HG03103 (cell line): ENCODE data around the gene MCHR2.
"Not testable (repeated sequence)": the region's sequence is repeated elsewhere in the genome, so short reads cannot be mapped to it uniquely, and the experiment has no call there.

ENCODE experiments used
- ATAC-seq: cut with Tn5 transposase; IDR thresholded peaks from one replicate; pipeline ENCODE4 v1.9.1; 2021; ENCODE audit warnings: low read depth; ENCODE audit not compliant: unreplicated experiment

The MCHR2 gene, protein sequence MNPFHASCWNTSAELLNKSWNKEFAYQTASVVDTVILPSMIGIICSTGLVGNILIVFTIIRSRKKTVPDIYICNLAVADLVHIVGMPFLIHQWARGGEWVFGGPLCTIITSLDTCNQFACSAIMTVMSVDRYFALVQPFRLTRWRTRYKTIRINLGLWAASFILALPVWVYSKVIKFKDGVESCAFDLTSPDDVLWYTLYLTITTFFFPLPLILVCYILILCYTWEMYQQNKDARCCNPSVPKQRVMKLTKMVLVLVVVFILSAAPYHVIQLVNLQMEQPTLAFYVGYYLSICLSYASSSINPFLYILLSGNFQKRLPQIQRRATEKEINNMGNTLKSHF

DNA sequence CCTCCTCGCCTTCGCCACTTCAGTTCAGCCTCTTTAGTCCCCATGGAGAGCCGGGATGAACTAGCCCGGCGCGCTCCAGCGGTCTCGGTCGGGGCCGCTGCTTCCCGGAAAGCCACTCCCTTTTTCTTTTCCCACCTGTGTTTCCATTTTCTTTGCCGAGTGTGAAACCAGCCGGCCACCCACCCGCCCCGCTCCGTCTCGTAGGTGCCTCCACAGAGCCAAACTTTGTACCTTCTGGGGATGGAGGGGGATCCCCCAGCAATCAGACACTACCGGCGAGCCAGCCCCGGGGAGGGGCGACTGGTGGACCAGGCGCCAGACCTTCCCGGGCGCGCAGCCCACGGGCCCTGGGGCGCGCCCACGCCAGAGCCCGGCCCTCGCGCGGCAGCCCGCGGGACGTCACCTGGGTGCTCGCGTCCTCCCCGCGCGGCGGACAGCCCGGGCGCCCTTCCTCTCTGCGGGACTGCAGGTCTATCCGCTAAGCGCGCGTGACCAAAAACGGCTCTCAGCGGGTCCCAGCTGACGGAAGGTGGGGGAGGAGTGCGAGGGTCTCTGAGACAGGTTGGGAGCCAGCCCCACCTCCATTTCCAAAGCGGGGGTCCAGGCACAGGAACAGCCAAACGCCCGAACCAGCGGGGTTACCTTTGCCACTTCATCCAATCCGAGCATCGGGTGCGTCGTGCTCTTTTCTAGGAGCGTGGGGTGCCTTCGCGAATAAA, at the start of gene MCHR2:
Gene MCHR2, minus strand, starts transcription at position 691 of the 719 bp plus-strand sequence. CDS start 38,076 bp downstream, outside the sequence.
- ATAC-seq, result no peak

DNA sequence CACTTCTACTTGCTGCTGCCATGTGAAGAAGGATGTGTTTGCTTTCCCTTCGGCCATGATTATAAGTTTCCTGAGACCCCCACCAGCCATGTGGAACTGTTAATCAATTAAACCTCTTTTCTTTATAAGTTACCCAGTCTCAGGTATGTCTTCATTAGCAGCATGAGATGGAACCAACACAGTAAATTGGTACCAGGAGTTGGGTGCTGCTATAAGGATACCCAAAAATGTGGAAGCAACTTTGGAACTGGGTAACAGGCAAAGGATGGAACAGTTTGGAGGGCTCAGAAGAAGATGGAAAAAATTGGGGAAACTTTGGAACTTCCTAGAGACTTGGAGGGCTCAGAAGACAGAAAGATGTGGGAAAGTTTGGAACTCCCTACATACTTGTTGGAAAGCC, 44.5 kb upstream of the MCHR2 start:
- not testable (repeated sequence) for ATAC-seq

DNA sequence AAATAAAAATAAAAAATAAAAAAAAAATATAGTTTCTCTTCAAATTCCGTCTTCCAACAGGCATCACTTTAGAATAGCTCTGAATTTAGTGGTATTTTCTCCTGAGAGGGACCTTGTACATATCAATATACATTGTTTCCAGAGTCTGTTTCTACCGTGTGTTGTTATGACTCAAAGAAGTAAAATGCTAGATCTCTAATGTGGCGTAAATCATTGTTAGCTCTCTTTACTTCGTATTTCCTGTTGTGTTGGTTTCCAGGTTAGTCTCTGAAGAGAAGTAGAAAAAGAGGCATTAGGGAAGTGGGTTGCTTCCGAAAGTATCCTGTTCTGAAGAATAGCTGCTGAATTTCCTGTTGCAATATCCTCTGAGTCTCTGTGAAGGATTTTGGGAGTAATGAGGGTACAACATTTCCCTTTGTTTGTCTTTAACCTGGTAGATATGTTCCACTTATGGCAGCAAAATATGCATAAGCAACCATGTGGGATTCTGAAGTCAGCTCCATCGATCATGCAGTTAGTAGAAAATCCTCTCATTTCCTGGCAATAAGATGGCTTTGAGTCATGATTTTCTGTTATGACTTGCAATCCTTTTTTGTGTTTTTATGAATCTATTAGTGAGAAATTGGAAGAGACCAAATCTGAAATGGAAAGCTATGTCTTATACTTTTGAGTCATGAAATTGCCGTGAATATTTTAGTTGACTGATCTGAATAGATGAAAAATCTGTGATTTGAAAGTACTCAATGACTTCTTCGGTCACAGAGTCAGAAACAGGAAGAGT, 42.0 kb upstream of the MCHR2 start:
- ATAC-seq, result no peak

DNA sequence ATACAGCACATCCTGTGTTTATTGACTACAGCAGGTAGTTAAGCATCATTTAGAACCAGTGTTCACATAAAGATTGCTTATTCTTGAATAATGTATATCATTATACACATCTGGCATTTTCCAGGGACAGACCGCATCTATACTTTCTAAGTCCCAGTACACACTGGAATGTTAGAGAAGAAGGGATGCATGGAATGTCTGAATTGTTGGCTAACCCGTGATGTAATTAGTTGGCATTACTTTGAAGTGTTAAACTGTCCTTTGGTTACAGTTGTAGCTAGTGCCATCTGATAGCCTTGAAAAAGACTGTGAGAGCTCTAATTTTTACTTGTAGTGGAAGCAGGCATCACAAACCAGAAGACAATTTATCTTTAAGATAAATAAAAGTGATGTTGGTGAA, 29.8 kb upstream of the MCHR2 start:
- no peak for ATAC-seq

DNA sequence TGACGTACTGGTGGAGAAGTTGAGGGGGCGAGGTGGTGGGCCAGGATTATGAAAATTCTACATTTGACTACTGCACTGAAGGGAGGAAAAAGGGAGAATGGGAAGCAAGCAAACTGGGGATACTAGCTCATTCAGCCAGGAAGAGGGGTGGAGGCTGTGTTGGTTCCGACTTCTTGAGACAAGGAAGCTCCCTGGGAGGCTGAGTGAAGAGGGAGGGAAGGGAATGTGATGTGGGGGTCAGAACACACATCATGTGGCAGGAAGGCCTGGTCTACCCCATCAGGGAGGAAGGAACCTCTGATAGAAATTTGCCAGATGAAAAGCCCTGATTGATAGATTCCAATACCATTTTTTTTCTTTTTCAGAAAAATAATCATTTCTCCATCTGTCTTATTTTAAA, 28.8 kb upstream of the MCHR2 start:
- no peak for ATAC-seq

DNA sequence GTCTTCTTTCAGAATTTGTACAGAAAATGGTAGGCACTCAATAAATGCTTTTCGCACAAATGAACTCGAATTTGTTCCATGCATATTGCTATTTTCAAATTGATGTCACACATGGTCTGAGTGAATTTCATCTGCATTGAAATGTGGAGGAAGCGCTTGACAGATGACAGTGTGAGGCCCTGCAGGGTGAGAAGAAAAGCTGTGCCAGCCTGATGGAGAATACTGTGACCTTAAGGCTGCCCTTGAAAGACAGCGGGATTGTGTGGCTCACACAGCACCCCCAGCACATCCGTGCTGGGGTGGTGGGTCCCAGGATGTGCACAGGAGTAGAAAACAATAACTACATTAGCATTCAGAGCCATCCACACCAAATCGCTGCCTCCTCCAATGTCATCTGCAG, 14.8 kb upstream of the MCHR2 start:
- no peak for ATAC-seq

DNA sequence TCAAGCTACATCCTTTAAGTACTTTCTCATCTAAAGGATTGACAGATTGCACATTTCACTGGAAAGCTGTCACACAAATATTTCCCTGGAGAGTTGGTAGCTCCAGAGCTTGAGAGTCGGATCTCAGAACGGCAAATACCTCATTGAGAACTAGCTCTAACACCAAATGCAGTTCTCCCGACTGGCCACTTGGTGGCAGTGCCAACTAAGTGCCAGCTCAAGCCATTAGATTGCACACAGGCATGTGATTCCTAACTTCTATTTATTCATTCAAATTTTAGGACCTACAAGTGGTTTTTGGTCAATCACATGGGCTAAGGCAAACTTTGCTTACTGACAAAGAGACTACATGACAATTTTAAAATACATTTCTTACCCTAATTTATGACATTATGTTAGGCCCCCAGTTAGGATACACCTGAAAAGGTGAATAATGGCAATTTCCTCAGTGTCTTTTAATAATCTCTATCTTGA, 7.9 kb upstream of the MCHR2 start:
- ATAC-seq, result peak; percentile 91

DNA sequence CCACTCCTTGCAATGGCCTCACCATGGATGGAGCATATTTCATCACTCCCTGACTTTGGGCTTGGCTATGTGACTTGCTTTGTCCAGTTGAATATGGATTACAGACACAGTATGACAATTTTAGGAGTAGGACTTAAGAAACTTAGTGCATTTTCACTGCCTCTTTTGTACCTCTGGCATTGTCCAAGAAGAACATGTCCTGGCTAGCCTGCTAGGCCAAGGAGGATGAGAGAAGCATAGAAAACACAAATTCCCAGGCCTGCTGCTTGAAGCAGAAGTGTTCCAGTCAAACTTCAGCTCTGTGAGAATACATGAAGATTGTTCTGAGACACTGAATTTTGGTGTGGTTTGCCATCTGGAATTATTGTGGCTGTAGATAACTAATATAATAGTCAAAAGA, 3.1 kb upstream of the MCHR2 start:
- no peak for ATAC-seq

DNA sequence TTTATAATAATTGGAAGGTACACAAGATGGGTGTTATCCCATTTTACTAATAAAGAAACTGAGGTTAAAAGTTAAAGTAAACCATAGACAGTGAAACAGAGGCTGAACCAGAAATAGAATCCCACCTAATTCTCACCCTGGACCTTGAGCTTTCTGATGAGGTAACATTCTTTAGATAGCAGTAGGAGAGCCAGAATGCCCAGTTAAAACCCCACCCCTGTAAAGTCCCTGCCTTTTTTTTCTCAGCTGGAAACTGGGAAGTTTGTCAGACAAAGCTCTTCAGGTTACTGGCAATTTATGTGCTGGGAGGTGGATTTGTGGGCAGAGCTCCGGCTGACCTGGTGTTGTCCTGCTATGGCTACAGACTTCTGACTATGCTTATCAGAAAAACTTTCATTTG, 1.9 kb upstream of the MCHR2 start:
- no peak for ATAC-seq

DNA sequence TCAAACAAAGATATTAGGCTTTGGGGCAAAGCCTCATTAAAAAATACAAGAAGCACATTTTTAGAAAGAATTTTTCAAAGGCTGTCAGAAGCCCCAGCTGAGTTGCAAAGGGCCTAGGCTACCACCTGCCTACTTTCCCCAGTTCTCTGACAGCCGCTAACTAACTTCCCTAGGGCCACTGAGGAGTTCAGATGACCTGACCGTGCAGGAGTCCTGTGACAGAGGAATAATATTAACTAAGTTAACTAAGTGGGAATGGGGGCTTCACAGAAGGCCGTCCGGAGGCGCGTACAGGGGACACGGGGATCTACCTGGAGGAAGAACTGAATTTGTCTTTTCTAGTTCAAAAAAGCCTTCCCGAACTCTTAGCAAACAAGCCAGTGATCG, 884 bp downstream of the MCHR2 start:
- no peak for ATAC-seq

DNA sequence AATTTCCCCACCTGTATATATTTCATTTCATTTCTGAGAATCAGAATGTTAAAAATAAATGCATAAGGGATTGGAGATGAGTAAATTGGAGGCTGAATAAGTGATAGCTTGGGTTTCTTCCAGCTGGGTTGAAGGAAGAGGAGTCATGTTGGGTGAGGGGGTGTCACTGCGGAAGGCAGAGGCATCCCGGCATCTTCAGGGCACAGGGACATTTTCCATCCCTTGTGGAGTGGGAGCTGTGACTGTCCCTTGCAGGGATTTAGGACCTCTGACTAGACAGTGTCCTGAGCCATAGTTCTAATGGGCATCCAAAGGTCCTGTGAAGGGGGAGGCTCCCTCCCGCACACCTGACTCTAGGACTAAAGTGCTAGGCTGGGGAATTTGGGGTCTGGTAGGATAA, 2.1 kb downstream of the MCHR2 start:
- ATAC-seq, result no peak

DNA sequence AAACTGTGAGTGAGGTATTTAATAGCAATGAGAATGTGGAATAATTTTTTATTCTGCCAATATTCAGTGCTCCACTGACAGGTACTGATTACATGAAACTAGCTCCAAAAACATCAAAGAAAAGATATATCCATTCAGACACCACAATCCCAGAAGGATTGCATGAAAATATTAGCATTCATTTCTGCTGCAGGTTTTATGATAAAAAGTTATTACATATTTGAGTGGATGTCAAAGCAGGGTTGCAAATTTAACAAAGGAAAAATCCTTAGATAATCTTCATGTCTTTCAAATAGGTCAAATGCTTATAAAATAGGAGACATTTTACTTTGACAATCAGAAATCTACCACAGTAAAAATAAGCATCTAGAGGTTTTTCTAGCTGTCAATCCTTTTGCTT, 13.3 kb downstream of the MCHR2 start:
- no peak for ATAC-seq

DNA sequence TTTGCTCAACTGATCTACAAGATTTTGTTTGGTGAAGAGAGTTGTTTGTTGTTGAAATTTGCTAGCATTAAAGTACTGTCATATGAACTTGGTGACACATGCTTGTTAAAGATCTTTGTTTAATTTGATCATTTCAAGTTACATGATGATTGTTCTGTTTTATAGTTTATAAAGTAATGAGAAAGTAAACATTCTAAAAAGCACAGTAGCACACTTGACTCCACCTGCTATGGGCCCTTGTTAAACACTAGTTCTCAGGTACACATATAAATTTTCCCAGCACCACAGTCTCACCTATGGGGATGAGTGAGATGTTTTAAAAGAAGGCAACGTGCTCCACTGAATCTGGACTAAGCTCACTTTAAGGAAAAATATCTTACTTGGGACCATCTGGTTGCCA, 14.1 kb downstream of the MCHR2 start:
- no peak for ATAC-seq

DNA sequence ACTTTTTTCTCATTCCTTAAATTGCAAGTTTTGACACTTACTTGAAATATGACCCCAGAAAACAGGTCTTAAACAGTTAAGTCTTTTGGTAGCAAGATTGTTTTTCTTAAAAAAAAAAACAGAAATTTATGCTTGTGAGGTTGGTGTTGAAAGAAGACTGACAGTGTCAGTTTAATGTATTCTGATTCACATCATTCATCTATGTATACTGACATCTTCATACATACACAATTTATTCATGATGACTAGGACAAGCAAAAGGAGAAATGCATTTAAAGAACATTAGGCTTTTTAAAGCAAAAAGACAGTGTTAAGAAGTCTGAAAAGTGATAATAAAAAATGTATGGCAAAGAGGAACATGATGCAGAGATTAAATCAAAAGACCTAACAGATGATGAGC, 27.0 kb downstream of the MCHR2 start:
- ATAC-seq, result no peak

DNA sequence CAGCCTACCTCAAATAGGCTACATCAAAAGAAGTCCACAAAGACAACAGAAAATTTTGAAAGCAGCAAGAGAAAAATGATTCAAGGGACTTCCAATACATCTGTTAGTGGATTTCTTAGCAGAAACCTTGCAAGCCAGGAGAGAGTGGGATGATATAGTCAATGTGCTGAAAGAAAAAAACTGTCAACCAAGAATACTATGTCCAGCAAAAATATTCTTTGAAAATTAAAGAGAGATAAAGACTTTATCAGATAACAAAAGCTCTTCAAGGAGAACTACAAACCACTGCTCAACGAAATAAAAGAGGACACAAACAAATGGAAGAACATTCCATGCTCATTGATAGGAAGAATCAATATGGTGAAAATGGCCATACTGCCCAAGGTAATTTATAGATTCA, 34.0 kb downstream of the MCHR2 start:
- no peak for ATAC-seq

DNA sequence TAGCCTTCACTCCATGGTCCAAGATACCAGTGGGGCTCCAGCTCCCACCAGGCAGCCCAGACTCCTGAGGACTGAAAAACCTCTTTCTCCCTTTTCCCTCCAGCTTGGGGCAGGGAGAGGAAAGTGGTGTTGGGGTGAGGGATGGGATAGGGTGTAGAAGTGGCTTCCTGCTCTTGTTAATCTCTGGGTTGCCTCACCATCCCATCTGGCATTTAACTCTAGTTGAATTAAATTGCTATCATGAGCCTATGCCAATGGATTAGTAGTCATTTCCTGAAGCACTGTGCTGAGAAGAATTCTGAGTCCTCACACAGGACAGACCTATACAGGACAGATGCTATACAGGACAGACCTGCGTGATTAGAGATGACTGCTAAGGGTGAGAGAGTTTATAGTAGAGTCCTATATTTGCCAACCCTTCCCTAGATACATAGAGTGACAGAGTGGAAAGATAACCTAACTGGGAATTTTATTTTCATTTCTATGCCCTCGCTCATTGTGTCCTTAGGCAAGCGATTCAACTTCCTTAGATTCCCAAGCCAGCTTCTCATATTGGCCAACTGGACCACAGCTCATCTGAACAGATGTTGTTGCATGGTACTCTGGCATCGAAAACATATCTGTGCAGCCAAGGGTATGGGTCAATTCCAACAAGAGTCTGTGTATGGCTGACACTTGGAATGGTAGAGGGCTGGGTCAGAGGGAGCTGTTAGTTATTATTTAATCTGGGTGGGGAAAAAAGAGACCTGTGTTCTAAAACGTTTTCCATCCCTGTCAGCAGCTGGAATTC, 42.8 kb downstream of the MCHR2 start:
- no peak for ATAC-seq

DNA sequence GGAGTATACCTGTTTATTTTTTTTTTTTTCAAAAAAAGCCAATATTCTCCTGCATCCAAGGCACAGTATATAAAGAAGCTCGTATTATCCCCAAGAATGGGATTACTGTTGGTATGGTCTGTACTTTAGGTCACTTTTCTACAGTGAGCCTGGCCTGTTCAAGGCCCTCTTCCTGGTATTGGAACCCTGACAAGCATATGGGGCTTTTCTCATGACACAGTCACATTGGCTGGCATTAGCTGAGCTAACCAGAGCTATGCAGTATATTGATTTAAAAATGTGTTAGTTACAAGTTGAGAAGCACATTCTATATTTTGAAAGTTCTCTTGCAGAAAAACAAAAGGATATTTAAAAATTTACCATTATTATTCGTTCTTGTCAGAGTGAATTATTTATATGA, 48.0 kb downstream of the MCHR2 start:
- ATAC-seq, result no peak

DNA sequence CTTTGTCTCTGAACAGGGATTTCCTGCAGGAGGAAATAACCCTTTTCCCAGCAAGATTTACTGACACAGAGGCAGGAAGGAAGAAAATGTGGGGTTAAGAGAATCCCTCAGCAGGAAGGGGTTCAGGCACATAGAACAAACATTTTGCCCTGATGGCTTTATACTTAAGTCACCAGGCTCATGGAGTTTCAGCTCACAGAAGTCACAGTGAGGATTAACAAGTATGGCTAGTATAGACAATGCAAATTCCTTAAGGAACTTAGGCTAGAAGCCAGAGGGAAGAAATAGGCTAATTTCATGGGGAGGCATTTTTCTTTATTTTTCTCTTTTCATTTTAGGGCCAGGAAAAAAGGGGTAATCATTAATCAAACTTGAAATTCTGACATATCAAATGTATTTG, 50.2 kb downstream of the MCHR2 start:
- ATAC-seq, result no peak

DNA sequence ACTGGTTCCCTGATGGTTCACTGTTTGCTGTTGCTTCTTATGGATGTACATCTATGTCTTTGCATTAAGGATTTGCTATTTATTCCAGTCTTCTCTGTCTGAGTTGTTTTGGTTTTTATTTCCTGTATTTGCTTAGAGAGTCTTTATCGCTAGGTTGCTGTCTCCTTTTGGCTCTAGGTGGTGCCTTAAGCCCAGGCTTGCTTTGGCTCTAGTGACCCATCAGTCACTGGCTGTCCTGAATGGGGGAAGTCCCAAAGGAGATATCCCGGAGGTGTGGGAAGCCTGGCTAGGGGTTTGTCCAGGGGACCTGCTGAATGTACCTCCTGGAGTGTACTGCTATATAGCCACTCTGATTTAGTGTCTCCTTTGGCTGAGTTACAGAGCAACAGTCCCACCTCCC, 53.4 kb downstream of the MCHR2 start:
- no peak for ATAC-seq

DNA sequence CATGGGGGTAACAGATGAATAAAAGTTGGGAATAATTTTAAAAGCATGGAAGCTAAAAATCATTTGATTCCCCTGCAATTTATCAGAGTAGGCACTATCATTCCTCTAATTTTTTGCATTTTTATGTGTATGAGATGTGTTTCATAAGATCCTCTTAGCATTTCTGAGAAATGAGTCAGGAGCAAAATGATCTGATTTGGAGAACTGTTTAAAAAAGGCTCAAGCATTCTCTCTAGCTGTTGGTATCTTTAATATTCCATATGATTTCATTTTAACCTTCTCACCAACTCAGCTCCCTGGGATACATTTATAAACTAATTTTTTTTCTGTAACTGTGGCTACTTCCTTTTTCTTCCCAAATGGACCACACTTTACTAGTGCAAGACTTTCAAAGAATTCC, 60.9 kb downstream of the MCHR2 start:
- ATAC-seq, result no peak

DNA sequence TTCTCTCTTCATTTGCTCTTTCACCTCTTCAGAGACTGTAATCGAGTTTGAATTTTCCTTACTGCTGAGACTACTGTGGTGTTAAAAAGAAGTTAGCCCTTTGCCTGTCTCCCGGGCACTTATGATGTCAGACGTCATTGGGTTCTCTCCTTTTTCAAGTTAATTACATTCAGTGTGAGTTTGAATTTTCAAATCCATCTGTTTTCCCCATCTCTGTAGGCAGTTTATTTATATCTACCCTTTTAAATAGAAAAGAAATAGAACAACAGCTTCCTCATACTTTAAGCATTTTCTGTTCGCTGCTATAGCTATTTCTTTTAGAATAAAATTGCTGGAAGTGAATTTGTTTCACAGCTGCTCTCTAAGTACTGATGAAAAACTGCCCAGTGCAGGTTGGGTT, 81.4 kb downstream of the MCHR2 start:
- ATAC-seq, result no peak
